ENCODE measurements around the gene FBXW8. TPM values are rescaled to one million over a fixed set of nuclear protein-coding genes. Genes with fewer than 3 reads are reported as not detected.

FBXW8 gene
- total RNA-seq, 1 experiment from 2014 or later, result 15.3 TPM

GRCh38 chr12:117031843-117032592 is 121.3 kb downstream of the FBXW8 start:
- Histone ChIP-seq H2AK5ac (ENCODE audit: insufficient read length, low read length) (no peak overlapping the region), H3K4ac (ENCODE audit: low read depth, low read length) (no peak overlapping the region), H3K4me2 (ENCODE audit: insufficient read depth, insufficient read length, low read length) (no peak overlapping the region), H3T11ph (ENCODE audit: low read length) (no peak overlapping the region), H4K20me1 (ENCODE audit: control insufficient read depth, insufficient read depth, insufficient read length) (no peaks in the 10 kb centered on the region), H3K9me3 (ENCODE audit: control insufficient read depth, low read depth, low read length) (no peaks in the 10 kb centered on the region), H3K9ac (ENCODE audit: extremely low read depth, insufficient read length, low read length) (no peak overlapping the region), H4K8ac (replicated peaks; ENCODE audit: insufficient read length, low read depth, low read length) (no peak overlapping the region), H2BK120ac (ENCODE audit: low read depth, low read length, poor library complexity, severe bottlenecking) (no peak overlapping the region), H3K27ac (ENCODE audit: insufficient read length, low read depth, low read length) (no peak overlapping the region), H3K56ac (ENCODE audit: insufficient read length, low read depth, low read length) (no peak overlapping the region), H3K18ac (ENCODE audit: insufficient read length, low read depth, low read length) (no peak overlapping the region), H3K79me1 (ENCODE audit: insufficient read depth, low read depth, low read length, poor library complexity, severe bottlenecking) (no peaks in the 10 kb centered on the region), H3K23ac (ENCODE audit: insufficient read length, low read depth, low read length) (no peak overlapping the region), H3K27me3 (ENCODE audit: insufficient read depth, low read length) (no peaks in the 10 kb centered on the region), H2BK12ac (ENCODE audit: insufficient read length, low read depth, low read length) (no peak overlapping the region), H3K23me2 (ENCODE audit: insufficient read length, low read depth, low read length, poor library complexity, severe bottlenecking) (no peaks in the 10 kb centered on the region), H2BK20ac (ENCODE audit: low read depth, low read length, poor library complexity, severe bottlenecking) (no peak overlapping the region), H4K5ac (ENCODE audit: insufficient read length, low read depth, low read length) (no peak overlapping the region), H3K79me2 (ENCODE audit: insufficient read depth, low read length) (no peaks in the 10 kb centered on the region), H2BK15ac (ENCODE audit: low read depth, low read length) (no peak overlapping the region), H3K14ac (ENCODE audit: insufficient read depth, low read length) (no peak overlapping the region), H4K91ac (ENCODE audit: insufficient read length, low read depth, low read length) (no peak overlapping the region), H2BK5ac (ENCODE audit: insufficient read length, low read length) (no peak overlapping the region), H3K4me1 (ENCODE audit: insufficient read depth, low read length) (no peaks in the 10 kb centered on the region), H2AFZ (ENCODE audit: low read length) (no peak overlapping the region)
- Mint-ChIP-seq H3K9me3 (no peaks in the 10 kb centered on the region), H3K4me3 (no peak overlapping the region), H3K27ac (no peak overlapping the region; a peak in 1 of 7 replicates), H3K27me3 (ENCODE audit: low read depth) (no peaks in the 10 kb centered on the region; the same call in 1 of the 2 replicates), H3K4me1 (peaks cover 9 to 35% of the 10 kb centered on the region in 2 experiments), H3K36me3 (ENCODE audit: insufficient read depth in 1 of 3, low read depth in 3 of 3) (peaks cover 2 to 14% (median 12%) of the 10 kb centered on the region in 3 experiments)
- DNase-seq, result no peak
- no CpG with 5 or more reads among the region's 17 CpGs for WGBS (ENCODE audit: extremely low coverage, insufficient read length, low lambda C conversion rate)
- no peak for TF ChIP-seq CTCF (conservative IDR thresholded peaks at IDR 0.05)
